ENCODE data around the gene BPIFB2. TPM values are rescaled to one million over a fixed set of nuclear protein-coding genes. Genes with fewer than 3 reads are reported as not detected.

Gene BPIFB2
- total RNA-seq, 1 experiment from 2014 or later, result not detected

GRCh38 chr20:33069673-33070072 is 62.2 kb downstream of the BPIFB2 start:
- DNase-seq (ENCODE audit: low read depth), result no peak

GRCh38 chr20:33070111-33071053 is 62.9 kb downstream of the BPIFB2 start:
- no peak for DNase-seq (ENCODE audit: low read depth)

GRCh38 chr20:33071198-33071597 is 63.7 kb downstream of the BPIFB2 start:
- DNase-seq (ENCODE audit: low read depth), result peak; percentile 16

- DNase-seq (ENCODE audit: low read depth), result no peak
These were observed 64.9 kb downstream of the BPIFB2 start for GRCh38 chr20:33072362-33072761.

GRCh38 chr20:33072813-33073212 is 65.3 kb downstream of the BPIFB2 start:
- DNase-seq (ENCODE audit: low read depth), result no peak

Other genes starting within 250 kb of the BPIFB2 start
- gene DNMT3B, start 245.3 kb upstream of the BPIFB2 start, total RNA-seq (2014; rRNA removed; shearing (Covaris generic)), result 3.7 and 5.4 TPM in 2 replicates
- 143 and 152 TPM in 2 replicates for gene MAPRE1, start 187.8 kb upstream of the BPIFB2 start, total RNA-seq (2014; rRNA removed; shearing (Covaris generic))
- gene EFCAB8, start 148.8 kb upstream of the BPIFB2 start, total RNA-seq (2014; rRNA removed; shearing (Covaris generic)), result 1.2 TPM in 1 of 2 replicates, not detected in the other
- not detected in 2 replicates for gene SUN5, start 3.3 kb upstream of the BPIFB2 start, total RNA-seq (2014; rRNA removed; shearing (Covaris generic))
- gene BPIFB6, start 23.9 kb downstream of the BPIFB2 start, total RNA-seq (2014; rRNA removed; shearing (Covaris generic)), result not detected in 2 replicates
- not detected in 2 replicates for gene BPIFB3, start 46.2 kb downstream of the BPIFB2 start, total RNA-seq (2014; rRNA removed; shearing (Covaris generic))
- not detected in 2 replicates for gene BPIFB4, start 71.9 kb downstream of the BPIFB2 start, total RNA-seq (2014; rRNA removed; shearing (Covaris generic))
- gene BPIFA2, start 160.5 kb downstream of the BPIFB2 start, total RNA-seq (2014; rRNA removed; shearing (Covaris generic)), result not detected in 2 replicates
- gene BPIFA3, start 209.6 kb downstream of the BPIFB2 start, total RNA-seq (2014; rRNA removed; shearing (Covaris generic)), result not detected in 2 replicates
- gene BPIFA1, start 228.3 kb downstream of the BPIFB2 start, total RNA-seq (2014; rRNA removed; shearing (Covaris generic)), result not detected in 2 replicates

All from Daoy (cell line).